GM23338 (cell line): ENCODE data around the gene DCAF7. TPM values are rescaled to one million over a fixed set of nuclear protein-coding genes. Genes with fewer than 3 reads are reported as not detected.

Experiments
- CREB1 ChIP-seq: fragments of 250-450 bp; sonication (Bioruptor Pico); IDR thresholded peaks from 2 replicates; pipeline ENCODE4 v1.5.0; 2020; ENCODE audit warnings: low read depth, mild to moderate bottlenecking, moderate library complexity
- ETS1 ChIP-seq: IDR thresholded peaks from 2 replicates; pipeline ENCODE4 v1.6.1; 2016; ENCODE audit warnings: antibody characterized with exemption
- EZH2 ChIP-seq: fragments of 200-600 bp; sonication (generic); IDR thresholded peaks from one replicate; pipeline ENCODE4 v1.8.0; 2017; ENCODE audit warnings: antibody characterized with exemption, mild to moderate bottlenecking, low read depth; ENCODE audit not compliant: unreplicated experiment
- EZH2phosphoT487 ChIP-seq: fragments of 200-600 bp; sonication (generic); IDR thresholded peaks from one replicate; pipeline ENCODE4 v1.8.1; 2018; ENCODE audit warnings: antibody characterized with exemption; ENCODE audit not compliant: unreplicated experiment
- JUNB ChIP-seq: IDR thresholded peaks from one replicate; pipeline ENCODE4 v1.6.1; 2016; ENCODE audit warnings: antibody characterized with exemption; ENCODE audit not compliant: unreplicated experiment
- NANOG ChIP-seq: IDR thresholded peaks from 2 replicates; pipeline ENCODE4 v1.6.1; 2016; ENCODE audit warnings: antibody characterized with exemption, borderline replicate concordance
- STAT1 ChIP-seq: IDR thresholded peaks from one replicate; pipeline ENCODE4 v1.6.1; 2016; ENCODE audit warnings: antibody characterized with exemption; ENCODE audit not compliant: unreplicated experiment
- ZNF331 ChIP-seq: fragments of 250-450 bp; sonication (Bioruptor Pico); IDR thresholded peaks from 2 replicates; pipeline ENCODE4 v1.5.0; 2020; ENCODE audit warnings: low read depth, mild to moderate bottlenecking, moderate library complexity
- ZNF462 ChIP-seq: fragments of 250-450 bp; sonication (Bioruptor Pico); IDR thresholded peaks from 2 replicates; pipeline ENCODE4 v1.5.0; 2020; ENCODE audit warnings: mild to moderate bottlenecking, moderate library complexity
- polyA plus RNA-seq: library from polyadenylated mRNA; unstranded; fragments of >200 nt; fragmentation: Nextera tagmentation; extraction: Ambion mirVana; gene quantifications from 2 replicates; pipeline ENCODE4 v1.2.1, GENCODE V29; 2016
- total RNA-seq: library from RNA; depleted of rRNA; stranded (reverse); fragments of >200 nt; shearing (Covaris generic); gene quantifications from 2 replicates; pipeline ENCODE4 v1.2.3, GENCODE V29; 2014

DCAF7 gene
- total and polyA plus RNA-seq, 2 experiments from 2014 or later: 31.3 to 60.1 TPM

- TF ChIP-seq ZNF462 (CRISPR knock-in tag) (no peak), NANOG (no peak), EZH2 (no peak), EZH2phosphoT487 (no peak), ZNF331 (no peak), JUNB (no peak), CREB1 (CRISPR knock-in tag) (no peak), ETS1 (no peak), STAT1 (no peak)
Observed at GRCh38 chr17:63534078-63534570, 16.2 kb upstream of the DCAF7 start (continued).
